COLO668 (cell line): ENCODE data around the gene ERCC5.
A peak's percentile ranks its signal among the peaks of the same experiment; 100 is the strongest.

Experiments
- DNase-seq: peaks from one replicate; lab custom pipeline; 2025; ENCODE audit not compliant: unreplicated experiment; lab: John Stamatoyannopoulos, UW

Gene ERCC5

DNA sequence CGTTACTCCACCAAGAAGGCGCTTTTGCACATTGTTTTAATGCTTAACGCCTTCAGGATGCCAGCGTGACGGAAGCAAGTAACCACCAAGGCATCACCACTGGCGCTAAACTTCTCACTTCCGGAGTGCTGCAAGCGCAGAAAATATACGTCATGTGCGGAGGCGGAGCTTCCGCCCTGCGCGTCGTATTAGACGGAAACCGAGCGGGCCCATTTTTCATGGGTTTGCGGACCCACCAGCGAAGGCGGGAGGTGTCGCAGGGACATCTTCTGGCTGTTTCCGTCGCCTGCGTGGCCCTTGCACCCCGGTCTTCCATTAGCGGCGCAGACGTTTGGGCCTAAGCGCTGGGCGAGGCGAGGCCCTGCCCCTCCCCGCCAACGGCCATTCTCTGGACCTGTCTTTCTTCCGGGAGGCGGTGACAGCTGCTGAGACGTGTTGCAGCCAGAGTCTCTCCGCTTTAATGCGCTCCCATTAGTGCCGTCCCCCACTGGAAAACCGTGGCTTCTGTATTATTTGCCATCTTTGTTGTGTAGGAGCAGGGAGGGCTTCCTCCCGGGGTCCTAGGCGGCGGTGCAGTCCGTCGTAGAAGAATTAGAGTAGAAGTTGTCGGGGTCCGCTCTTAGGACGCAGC lies at the start of gene ERCC5:
ERCC5 (plus strand) TSS at position 403 of the 631 bp plus-strand sequence. CDS start 235 bp downstream, outside the sequence.
- DNase-seq = peak; percentile 99

GRCh38 chr13:102798581-102799425 lies 47.0 kb upstream of the ERCC5 start, which contains the start of the genes BIVM and POGLUT2:
Gene BIVM (plus strand): TSS chr13:102799119. CDS start chr13:102807268, 8,149 bp downstream.
Gene POGLUT2 (minus strand): TSS chr13:102798976. CDS start chr13:102798670, 306 bp downstream.
- DNase-seq = peak; percentile 99

- peak; percentile 70 for DNase-seq
Measured at GRCh38 chr13:102799426-102800144, 46.2 kb upstream of the ERCC5 start.

GRCh38 chr13:102800145-102801041 lies 45.4 kb upstream of the ERCC5 start:
- DNase-seq = peak; percentile 95

GRCh38 chr13:102805680-102806079 lies 40.2 kb upstream of the ERCC5 start:
- no peak for DNase-seq

GRCh38 chr13:102807699-102808098 lies 38.1 kb upstream of the ERCC5 start:
- no peak for DNase-seq

GRCh38 chr13:102812611-102813287 lies 33.1 kb upstream of the ERCC5 start:
- no peak for DNase-seq

GRCh38 chr13:102814025-102814607 lies 31.7 kb upstream of the ERCC5 start:
- no peak for DNase-seq

GRCh38 chr13:102814793-102815192 lies 31.0 kb upstream of the ERCC5 start:
- DNase-seq = no peak

GRCh38 chr13:102815788-102816187 lies 30.0 kb upstream of the ERCC5 start:
- DNase-seq = no peak

DNA sequence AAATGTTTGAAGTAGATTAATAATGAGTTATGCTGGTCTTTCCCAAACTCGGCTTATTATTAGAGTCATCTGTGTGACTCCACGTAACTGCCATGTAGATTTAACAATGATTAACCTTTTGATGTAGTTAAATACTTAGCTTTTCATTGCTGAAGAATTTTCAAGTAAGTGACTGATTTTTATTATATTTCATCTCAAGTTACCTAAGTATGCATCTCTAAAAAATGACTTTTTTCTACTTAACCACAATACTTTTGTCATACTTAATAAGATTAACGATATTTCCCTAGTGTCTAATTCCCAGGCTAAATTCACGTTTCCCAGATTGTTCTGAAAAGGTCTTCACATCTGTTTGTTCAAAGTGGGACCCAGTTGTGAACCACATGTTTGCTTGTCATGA lies 29.1 kb upstream of the ERCC5 start:
- DNase-seq = no peak

DNA sequence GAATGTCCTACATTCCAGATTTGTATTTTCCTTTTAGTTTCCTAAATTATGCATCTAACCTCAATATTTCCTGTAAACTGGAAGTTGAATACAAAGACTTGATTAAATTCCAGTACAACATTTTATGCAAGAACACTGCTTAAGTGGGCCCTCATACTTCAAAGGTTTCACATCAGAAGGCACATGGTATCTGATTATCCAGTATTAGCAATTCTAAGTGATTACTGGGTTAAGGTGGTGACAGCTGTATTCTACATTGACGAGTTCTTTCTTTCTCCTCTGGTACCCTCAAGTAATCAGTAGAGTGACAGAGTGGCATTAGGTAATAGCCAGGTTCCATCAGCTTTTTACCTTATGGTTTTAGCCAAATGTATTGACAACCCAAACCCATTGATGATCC lies 28.6 kb upstream of the ERCC5 start:
- DNase-seq = no peak

DNA sequence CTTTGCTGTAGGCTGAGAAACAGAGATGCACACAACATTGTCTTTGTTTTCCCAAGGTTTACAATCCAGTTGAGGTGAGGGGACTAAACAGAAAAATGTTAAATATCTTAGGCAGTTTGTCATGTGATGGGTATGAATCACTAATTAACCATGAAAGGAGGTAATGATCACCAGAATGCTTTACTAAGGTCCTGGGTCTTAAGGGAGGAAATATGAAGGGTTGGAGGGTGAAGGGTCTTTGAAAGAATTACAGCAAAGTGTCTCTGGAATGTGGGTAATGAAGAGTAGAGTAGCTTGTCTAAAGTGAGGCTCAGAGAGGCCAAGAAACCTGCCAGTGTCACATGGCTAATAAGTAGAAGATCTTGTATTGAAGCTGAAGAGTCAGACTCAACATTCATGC lies 27.9 kb upstream of the ERCC5 start:
- no peak for DNase-seq

DNA sequence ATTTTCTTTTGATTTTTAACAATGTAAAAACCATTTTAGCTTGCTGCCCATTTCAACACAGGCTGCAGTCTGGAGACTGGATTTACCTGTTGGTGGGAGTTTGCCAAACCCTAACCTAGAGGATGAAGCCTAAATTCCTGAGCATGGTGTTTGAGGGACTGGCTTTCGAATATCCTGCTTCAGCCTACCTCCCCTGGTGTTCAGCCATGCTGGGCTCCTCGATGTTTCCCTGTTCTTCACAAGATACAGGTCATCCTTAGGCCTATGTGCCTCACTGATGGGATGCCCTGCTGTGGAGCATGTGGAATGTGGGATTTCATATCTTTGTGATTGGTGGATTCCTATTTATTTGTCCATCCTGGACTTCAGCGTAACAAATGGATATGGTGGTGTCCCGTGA lies 20.4 kb upstream of the ERCC5 start:
- DNase-seq = no peak

DNA sequence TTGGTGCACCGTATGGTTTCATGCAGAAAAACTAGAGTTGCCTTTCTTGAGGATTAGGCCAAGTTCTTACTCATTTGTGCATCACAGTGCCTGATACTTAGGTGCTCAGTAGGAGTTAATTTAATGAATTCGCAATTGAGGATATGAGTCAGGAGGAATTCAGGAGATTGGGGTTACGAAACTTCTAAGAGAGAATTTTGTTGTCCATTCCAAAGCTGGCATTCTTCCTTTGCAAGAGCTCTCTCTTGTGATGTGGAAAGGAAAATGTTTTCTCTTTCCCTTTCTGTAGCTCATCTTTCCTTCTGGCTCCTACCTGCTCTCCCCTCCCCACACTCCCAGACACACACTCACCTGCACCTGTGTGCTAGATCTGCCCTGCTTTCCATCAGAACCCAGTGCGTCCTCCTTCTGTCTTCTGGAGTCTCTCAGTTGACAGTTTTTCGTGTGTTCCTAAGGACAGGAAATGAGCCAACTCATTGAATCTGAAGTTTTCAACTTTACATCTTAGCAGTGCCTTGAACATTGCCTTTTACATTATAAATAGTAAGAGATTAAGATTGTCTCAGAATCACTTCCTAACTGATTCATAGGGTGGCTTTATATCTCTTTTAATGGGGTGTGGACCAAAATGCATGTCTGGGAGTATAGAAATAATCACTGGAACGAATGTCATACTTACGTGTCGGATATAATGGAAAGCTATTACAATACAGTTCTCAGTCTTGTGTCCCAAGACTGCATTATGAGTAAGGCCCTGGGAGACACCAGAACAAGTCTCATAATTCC lies 19.7 kb upstream of the ERCC5 start:
- no peak for DNase-seq

DNA sequence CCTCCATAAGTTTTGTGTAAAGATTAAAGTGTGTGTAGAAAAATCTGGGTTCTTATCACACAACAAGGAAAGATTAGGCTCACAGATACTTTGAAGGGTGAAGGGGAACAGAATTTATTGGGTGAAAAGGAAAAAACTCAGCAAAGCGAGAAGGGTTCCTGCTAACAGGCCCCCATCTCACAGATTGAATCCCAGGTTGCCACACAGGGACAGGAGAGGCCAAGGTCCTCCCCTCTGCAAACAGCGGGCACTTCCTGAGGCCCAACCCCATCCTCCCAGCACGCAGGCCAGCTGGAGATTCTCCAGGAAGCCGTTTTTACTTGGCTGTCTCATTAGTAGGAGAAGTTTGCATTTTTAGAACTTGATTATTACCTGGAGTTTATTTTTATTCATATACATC lies 15.2 kb upstream of the ERCC5 start:
- no peak for DNase-seq

DNA sequence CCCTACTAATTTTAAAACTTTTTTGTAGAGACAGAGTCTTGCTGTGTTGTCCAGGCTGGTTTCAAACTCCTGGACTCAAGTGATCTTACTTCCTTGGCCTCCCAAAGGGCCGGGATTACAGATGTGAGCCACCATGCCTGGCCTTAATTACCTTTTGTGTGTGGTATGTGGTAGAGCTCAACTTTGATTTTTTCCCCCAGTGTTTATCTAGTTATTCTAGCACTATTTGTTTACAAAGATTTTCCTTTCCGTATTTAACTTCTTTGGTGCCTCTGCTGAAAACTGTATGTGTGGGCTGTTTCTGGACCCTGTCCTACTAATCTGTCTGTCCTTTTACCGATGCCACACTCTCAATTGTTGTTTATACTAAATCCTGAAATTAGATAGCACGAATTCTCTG lies 9.4 kb upstream of the ERCC5 start:
- no peak for DNase-seq

DNA sequence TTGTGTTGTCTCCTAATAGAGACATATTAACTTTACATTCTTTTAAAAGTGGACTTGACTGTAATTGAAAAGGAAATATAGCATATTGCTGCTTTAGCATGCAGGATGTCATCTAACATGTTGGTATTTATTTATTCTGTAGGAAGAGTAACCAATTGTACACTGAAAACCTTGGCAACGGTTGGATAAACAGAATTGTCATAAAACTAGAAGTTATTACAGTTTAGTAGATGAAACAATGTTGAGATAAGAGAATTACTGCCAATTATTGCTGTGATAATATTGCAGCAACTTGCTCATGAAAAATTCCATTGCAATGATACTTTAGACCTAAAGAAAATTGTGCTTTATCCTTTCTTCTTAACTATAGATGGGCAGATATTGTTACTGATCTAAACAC lies 7.6 kb upstream of the ERCC5 start:
- no peak for DNase-seq

- no peak for DNase-seq
Measured at GRCh38 chr13:102838982-102839381, 6.8 kb upstream of the ERCC5 start.
